DND-41 (cell line): Measurements from ENCODE around the gene CPO.

Experiments used
- EZH2 ChIP-seq: IDR thresholded peaks from 3 replicates; pipeline ENCODE4 v1.6.1; 2012; ENCODE audit warnings: borderline replicate concordance, low read depth, mild to moderate bottlenecking, moderate library complexity, low read length, inconsistent platforms; ENCODE audit not compliant: severe bottlenecking
- TF ChIP-seq, protein P1 (sequence below): IDR thresholded peaks from 2 replicates; pipeline ENCODE4 v1.5.1; 2012; ENCODE audit warnings: borderline replicate concordance, low read length, moderate library complexity, mild to moderate bottlenecking; ENCODE audit not compliant: poor library complexity, severe bottlenecking; ENCODE audit errors: extremely low read depth

DNA sequence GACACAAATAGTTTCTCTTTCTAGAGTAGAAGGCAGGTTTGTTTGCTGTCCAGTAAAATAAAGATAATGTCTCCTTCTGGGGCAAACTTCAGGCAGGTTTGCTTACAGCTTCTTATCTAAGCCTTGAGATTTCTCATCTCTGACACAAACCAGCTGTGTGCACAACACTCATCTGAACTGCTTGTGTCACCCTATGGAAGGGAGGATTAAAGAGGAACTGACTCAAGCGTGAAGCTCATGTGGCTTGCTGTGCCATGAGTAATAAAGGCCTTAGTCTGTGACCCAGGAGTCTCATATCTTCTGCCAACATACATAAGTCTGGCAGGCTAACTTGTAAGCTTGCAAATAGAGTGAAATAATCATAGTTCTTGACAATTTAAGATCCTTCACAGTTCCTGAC, 24.2 kb upstream of the CPO start:
- TF ChIP-seq, protein P1, sequence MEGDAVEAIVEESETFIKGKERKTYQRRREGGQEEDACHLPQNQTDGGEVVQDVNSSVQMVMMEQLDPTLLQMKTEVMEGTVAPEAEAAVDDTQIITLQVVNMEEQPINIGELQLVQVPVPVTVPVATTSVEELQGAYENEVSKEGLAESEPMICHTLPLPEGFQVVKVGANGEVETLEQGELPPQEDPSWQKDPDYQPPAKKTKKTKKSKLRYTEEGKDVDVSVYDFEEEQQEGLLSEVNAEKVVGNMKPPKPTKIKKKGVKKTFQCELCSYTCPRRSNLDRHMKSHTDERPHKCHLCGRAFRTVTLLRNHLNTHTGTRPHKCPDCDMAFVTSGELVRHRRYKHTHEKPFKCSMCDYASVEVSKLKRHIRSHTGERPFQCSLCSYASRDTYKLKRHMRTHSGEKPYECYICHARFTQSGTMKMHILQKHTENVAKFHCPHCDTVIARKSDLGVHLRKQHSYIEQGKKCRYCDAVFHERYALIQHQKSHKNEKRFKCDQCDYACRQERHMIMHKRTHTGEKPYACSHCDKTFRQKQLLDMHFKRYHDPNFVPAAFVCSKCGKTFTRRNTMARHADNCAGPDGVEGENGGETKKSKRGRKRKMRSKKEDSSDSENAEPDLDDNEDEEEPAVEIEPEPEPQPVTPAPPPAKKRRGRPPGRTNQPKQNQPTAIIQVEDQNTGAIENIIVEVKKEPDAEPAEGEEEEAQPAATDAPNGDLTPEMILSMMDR, result no peak
- no peak for TF ChIP-seq EZH2
